GM12874 (cell line): ENCODE data around the gene ILF3.

ENCODE experiments used
- CTCF ChIP-seq: IDR thresholded peaks from 2 replicates; pipeline ENCODE4 v1.5.1; 2011; ENCODE audit warnings: low read depth, mild to moderate bottlenecking, control low read depth, low read length, moderate library complexity; ENCODE audit not compliant: insufficient read depth

The ILF3 gene

GRCh38 chr19:10653732-10654609 lies at the start of gene ILF3:
ILF3 (plus strand) TSS chr19:10654346; CDS start chr19:10670606, 16,260 bp downstream.
- TF ChIP-seq CTCF, result no peak

GRCh38 chr19:10604460-10604980 lies 49.6 kb upstream of the ILF3 start:
- no peak for TF ChIP-seq CTCF

GRCh38 chr19:10611907-10612306 lies 42.2 kb upstream of the ILF3 start:
- no peak for TF ChIP-seq CTCF

- TF ChIP-seq CTCF, result no peak
Observed at GRCh38 chr19:10612499-10613119, 41.5 kb upstream of the ILF3 start.

GRCh38 chr19:10615429-10616023 lies 38.6 kb upstream of the ILF3 start:
- no peak for TF ChIP-seq CTCF

- no peak for TF ChIP-seq CTCF
Observed at GRCh38 chr19:10617409-10618121, 36.6 kb upstream of the ILF3 start.

GRCh38 chr19:10618846-10619245 lies 35.3 kb upstream of the ILF3 start:
- TF ChIP-seq CTCF, result no peak
